ENCODE results near the gene GLIS1.

GRCh38 chr1:53663529-53664300, 75.2 kb downstream of the GLIS1 start:
- TF ChIP-seq CTCF (IDR thresholded peaks at IDR 0.05; ENCODE audit: borderline replicate concordance, extremely low read depth, low read length, poor library complexity, severe bottlenecking), result no peak
- TF ChIP-seq EZH2 (IDR thresholded peaks at IDR 0.05; ENCODE audit: borderline replicate concordance, low read depth, low read length, severe bottlenecking), result no peak

Data from DND-41 (cell line).